Thoracic aorta (tissue), 2 donors: ENCODE measurements around the gene AOPEP. TPM values are rescaled to one million over a fixed set of nuclear protein-coding genes. Genes with fewer than 3 reads are reported as not detected.
A peak's percentile ranks its signal among the peaks of the same experiment; 100 is the strongest.

Source experiments
- ATAC-seq: fragments of 150-250 bp; one replicate; pipeline ENCODE4 v1.8.0; 2017; ENCODE audit warnings: low read depth; ENCODE audit not compliant: insufficient number of reproducible peaks, low FRiP score
- DNase-seq: peaks from one replicate; pipeline ENCODE4 v3.0.0-alpha.2; 2020; ENCODE audit warnings: low spot score
- H3K27ac ChIP-seq, 2 donors: fragments of 200-600 bp; sonication (generic); 1 replicate in 1 of 2; 2 replicates in 1 of 2; pipeline ENCODE4 v1.5.1; 2016; ENCODE audit warnings: mild to moderate bottlenecking in 2 of 2, moderate library complexity in 2 of 2
- H3K27me3 ChIP-seq: fragments of 200-600 bp; sonication (generic); replicated peaks from 2 replicates; pipeline ENCODE4 v1.6.0; 2016; ENCODE audit warnings: mild to moderate bottlenecking; ENCODE audit not compliant: insufficient read depth
- H3K36me3 ChIP-seq: fragments of 200-600 bp; sonication (generic); one replicate; pipeline ENCODE4 v1.5.1; 2016
- H3K4me1 ChIP-seq, 2 donors: fragments of 200-600 bp; sonication (generic); 1 replicate in 1 of 2; 2 replicates in 1 of 2; pipeline versions ENCODE4 v1.5.1 to v1.6.0; 2016; ENCODE audit warnings: low read depth in 2 of 2, mild to moderate bottlenecking in 1 of 2; ENCODE audit not compliant: control insufficient read depth in 1 of 2
- H3K4me3 ChIP-seq: fragments of 200-600 bp; sonication (generic); 2 replicates; pipeline ENCODE4 v1.5.1; 2016; ENCODE audit warnings: mild to moderate bottlenecking
- H3K9me3 ChIP-seq: fragments of 200-600 bp; sonication (generic); 2 replicates; pipeline ENCODE4 v1.5.1; 2016
- total RNA-seq, 2 donors: library from RNA; depleted of rRNA; stranded (reverse); fragments of >200 nt; gene quantifications; one replicate each; pipeline versions ENCODE4 v1.1.0 to v1.2.3, GENCODE V29; 2016
- TF ChIP-seq, protein P1 (sequence below): fragments of 200-600 bp; sonication (generic); IDR thresholded peaks from one replicate; pipeline ENCODE4 v1.5.1; 2019; ENCODE audit warnings: antibody characterized with exemption

AOPEP gene
- total RNA-seq, 2 donors from 2014 or later, result 494 to 668 TPM

DNA sequence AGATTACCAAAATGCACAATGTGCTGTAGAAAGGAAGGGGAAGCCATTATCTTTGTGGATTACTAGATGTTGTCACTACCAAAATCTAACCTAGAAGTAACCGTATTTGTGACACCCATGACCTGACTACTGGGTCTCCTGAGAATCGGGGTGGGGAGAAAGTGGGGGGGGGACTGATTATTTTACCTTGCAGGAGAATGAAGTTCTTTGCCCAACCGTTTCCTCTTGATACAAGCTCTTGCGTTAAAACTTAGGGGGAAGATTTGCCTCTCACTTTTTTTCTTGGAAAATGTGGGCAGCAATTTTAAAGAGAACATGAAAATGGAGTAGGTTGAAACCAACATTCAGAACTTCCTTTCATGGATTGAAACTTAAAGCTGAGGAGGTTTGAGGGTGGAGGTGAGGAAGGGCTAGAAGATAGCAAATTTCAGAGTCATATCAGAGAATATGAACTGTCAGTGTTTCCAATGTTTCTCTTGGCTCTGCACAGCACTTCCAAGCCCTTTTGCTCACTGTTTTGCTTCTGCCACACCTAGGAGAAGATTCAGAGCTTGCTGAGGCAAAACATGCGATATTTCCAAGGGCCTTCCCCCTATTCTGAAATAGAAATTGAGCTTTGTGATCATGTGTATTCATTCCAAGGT lies 280.8 kb downstream of the AOPEP start:
- peaks cover 13 to 32% of the 10 kb centered on the region in 2 donors for H3K4me1 ChIP-seq
- H3K4me3 ChIP-seq, result peak overlapping the region; percentile 85

DNA sequence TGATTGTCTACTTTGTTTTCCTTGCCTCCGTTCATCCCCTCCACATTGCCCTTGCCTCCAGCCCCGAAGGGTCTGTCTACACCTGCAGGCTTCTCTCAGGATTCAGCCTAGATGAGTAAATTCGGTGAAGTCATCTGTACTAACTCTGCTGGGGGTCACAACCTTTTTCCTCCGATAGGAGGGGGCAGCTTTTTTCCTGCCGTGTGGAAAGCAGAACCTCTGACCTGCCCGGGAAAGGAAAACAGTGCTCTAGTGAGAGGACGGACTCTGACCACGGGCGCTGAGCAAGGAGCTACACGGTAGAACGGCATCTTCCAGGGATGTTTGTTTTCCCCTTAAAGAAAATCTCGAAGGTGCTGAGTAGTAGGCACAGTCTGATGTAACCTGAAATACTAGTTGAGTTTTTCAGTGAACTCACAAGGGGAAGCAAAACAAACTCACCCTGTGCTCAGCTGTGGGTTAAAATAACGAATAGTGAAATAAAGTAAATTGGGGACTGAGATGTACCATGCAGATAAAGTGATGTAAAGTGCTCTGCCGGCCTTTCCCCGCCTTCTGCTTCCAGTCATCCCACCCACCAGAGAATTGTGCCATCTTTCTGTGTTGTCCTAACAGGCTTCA lies 281.8 kb downstream of the AOPEP start:
- peaks cover 9% of the 10 kb centered on the region for H3K36me3 ChIP-seq
- peak overlapping the region; percentile 85 for H3K4me3 ChIP-seq
- H3K4me1 ChIP-seq, result peaks cover 14 to 32% of the 10 kb centered on the region in 2 donors
- H3K27ac ChIP-seq, result peak overlapping the region; percentile 97 to 98
- TF ChIP-seq, protein P1, sequence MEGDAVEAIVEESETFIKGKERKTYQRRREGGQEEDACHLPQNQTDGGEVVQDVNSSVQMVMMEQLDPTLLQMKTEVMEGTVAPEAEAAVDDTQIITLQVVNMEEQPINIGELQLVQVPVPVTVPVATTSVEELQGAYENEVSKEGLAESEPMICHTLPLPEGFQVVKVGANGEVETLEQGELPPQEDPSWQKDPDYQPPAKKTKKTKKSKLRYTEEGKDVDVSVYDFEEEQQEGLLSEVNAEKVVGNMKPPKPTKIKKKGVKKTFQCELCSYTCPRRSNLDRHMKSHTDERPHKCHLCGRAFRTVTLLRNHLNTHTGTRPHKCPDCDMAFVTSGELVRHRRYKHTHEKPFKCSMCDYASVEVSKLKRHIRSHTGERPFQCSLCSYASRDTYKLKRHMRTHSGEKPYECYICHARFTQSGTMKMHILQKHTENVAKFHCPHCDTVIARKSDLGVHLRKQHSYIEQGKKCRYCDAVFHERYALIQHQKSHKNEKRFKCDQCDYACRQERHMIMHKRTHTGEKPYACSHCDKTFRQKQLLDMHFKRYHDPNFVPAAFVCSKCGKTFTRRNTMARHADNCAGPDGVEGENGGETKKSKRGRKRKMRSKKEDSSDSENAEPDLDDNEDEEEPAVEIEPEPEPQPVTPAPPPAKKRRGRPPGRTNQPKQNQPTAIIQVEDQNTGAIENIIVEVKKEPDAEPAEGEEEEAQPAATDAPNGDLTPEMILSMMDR, result no peak
- H3K27me3 ChIP-seq, result no peaks in the 10 kb centered on the region
- no peak for DNase-seq
- ATAC-seq, result no peak
- no peaks in the 10 kb centered on the region for H3K9me3 ChIP-seq

More for the DNA sequence above, 280.8 kb downstream of the AOPEP start:
- no peak for DNase-seq
- Histone ChIP-seq H3K27ac (peak overlapping the region; percentile 97 to 98), H3K36me3 (peaks cover 9% of the 10 kb centered on the region), H3K27me3 (no peaks in the 10 kb centered on the region), H3K9me3 (no peaks in the 10 kb centered on the region)
- TF ChIP-seq, protein P1, result no peak
- ATAC-seq, result no peak

DNA sequence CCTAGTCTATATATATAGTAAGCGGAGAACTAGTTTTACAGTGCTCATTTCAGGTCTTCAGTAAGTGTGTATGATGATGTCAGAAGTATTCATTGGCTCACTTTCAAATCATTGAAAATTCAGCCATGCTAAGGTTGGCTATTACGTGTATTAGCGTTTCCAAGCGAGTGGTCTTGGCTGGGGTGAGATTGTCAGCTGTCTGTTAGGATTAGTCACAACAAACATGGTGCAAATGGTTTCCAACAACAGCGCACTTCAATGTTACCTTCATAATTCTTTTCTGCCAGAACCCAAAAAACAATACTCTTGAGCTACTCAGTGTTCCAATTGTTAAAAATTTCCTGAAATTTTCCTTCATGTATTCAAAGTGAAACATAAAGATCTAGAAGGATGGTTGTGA lies 283.0 kb downstream of the AOPEP start:
- ATAC-seq (no peak), DNase-seq (no peak)
- Histone ChIP-seq H3K27me3 (no peaks in the 10 kb centered on the region), H3K9me3 (no peaks in the 10 kb centered on the region), H3K36me3 (peaks cover 11% of the 10 kb centered on the region), H3K4me1 (peaks cover 26 to 43% of the 10 kb centered on the region in 2 donors), H3K4me3 (peak overlapping the region; percentile 85), H3K27ac (peak overlapping the region; percentile 97 to 98)
- TF ChIP-seq, protein P1, result no peak

DNA sequence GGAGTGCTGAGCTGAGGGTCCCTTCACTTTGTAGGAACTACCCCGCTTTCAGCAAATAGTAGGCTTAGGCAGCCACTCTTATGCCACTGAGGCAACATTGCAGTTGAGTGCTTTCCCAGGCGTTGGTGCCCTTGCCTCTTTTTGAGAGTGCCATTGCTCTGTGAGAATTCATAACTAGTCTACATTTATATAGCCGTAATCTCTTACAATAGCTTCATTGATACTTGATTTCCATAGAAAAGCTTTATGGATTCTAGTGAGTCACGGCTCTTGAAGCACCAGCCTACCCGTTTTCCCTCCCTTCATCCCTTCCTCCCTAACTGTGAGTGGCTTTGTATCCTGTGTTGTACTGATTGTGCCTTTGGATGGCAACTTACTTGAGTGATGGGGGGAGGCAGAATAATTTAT lies 283.9 kb downstream of the AOPEP start:
- no peaks in the 10 kb centered on the region for H3K9me3 ChIP-seq
- no peaks in the 10 kb centered on the region for H3K27me3 ChIP-seq
- TF ChIP-seq, protein P1, result no peak
- DNase-seq (no peak), ATAC-seq (no peak)
- H3K27ac ChIP-seq, result peak overlapping the region; percentile 97 to 98
- peak overlapping the region; percentile 36 for H3K4me3 ChIP-seq
- peaks cover 36 to 53% of the 10 kb centered on the region in 2 donors for H3K4me1 ChIP-seq
- peaks cover 16% of the 10 kb centered on the region for H3K36me3 ChIP-seq

DNA sequence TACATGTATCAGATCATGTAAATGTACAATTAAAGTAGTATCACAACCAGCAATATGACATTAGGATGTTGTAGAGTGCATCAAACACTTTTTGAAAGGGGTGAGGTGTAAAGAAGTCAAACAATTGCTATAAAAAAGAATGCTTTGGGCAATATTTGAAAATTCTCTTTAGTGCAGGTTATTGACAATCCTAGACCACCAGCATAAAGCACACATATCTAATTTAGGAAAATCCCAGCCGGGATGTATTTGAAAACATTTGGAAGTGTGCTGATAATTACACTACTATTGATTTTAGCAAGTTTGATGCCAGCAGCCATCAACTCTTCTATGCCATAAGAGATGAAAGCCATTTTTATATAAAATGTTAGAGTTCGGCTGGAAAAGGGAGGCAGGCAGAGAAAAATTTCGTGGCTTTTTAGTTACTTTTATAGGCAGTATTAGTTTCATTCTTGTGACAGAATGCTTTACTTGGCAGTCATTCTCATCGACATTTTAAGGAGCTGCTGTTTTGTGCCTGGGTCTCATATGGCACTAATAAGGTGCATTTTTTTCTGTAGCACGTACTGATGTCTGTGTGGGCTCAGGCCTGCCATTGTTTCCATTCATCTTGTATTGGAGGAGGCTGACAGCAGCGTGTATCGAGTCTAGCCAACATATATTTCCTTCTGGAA lies 285.7 kb downstream of the AOPEP start:
- Histone ChIP-seq H3K36me3 (peaks cover 18% of the 10 kb centered on the region), H3K27ac (peak overlapping the region; percentile 97 to 98), H3K4me3 (peak overlapping the region; percentile 36), H3K4me1 (peaks cover 39 to 69% of the 10 kb centered on the region in 2 donors), H3K9me3 (no peaks in the 10 kb centered on the region), H3K27me3 (no peaks in the 10 kb centered on the region)
- DNase-seq (no peak), ATAC-seq (no peak)
- TF ChIP-seq, protein P1, result no peak
